Tongue (tissue), 2 donors: ENCODE results near the gene SYNGR4. TPM values are rescaled to one million over a fixed set of nuclear protein-coding genes. Genes with fewer than 3 reads are reported as not detected.
"Not testable (repeated sequence)": the region's sequence is repeated elsewhere in the genome, so short reads cannot be mapped to it uniquely, and the experiment has no call there.

Experiments
- DNase-seq: peaks from one replicate; pipeline ENCODE4 v3.0.0-alpha.2; 2015
- total RNA-seq: library from RNA; depleted of rRNA; stranded (reverse); fragments of >200 nt; gene quantifications from one replicate; pipeline ENCODE4 v1.2.3, GENCODE V29; 2014

The SYNGR4 gene, protein sequence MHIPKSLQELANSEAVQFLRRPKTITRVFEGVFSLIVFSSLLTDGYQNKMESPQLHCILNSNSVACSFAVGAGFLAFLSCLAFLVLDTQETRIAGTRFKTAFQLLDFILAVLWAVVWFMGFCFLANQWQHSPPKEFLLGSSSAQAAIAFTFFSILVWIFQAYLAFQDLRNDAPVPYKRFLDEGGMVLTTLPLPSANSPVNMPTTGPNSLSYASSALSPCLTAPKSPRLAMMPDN
- not detected for total RNA-seq

DNA sequence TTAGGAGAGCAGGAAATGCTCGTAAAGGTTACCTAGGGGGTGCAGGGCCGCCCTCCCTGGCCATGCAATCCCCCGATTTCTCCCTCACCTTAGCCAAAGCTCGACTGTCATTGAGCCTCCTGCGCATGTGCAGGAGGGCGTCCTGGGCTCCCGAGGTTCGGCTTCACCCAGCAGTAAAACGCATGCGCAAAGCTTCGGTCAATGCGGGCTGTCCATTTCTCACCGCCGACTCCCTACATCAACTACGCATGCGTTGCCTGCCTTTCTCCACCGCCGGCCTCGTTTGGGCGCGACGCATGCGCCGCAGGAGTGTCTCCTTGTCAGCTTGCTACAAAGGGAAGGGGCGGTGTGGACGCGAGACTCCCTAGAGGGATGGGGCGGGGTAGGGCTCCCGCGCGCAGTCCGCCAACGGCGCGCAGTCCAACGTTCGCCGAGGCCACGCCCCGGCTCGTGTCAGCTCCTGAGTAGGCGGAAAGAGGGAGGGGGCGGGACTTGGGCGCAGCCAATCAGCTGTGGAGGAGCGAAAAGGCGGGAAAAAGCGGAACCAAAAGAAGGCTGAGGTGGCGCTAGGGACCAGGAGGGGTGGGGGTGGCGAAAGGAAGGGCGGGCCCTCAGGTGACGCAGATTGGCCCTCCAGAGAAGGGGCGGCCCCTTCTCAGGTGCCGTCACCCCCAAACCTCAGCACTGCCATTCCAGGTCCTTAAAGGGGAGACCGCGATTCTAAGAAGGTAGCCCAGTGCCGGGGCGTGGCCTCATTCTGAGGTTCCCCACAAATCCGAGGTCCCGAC is at the start of gene SYNGR4, which contains the start of gene TMEM143:
Gene SYNGR4 (plus strand): TSS at position 558 of the 788 bp plus-strand sequence. CDS start 1,476 bp downstream, outside the sequence.
Gene TMEM143 (minus strand): TSS at position 131 of the 788 bp plus-strand sequence. CDS start 20 bp downstream, at position 111.
- peak; percentile 100 for DNase-seq

DNA sequence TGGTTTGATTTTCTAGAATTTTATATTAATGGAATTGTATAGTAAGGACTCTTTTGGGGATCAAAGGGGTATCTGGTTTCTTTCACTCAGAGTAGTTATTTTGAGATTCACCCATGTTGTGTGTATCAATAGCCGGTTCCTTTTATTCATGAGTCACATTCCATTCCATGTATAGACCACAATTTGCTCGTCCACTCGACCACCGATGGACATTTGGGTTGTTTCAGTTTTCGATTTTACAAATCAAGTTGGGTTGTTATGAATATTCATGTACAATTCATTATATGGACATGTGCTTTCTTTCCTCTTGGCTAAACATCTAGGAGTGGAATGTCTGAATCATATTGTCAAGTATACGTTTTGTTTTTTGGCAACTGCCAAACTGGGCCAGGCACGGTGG is 48.5 kb upstream of the SYNGR4 start:
- no peak for DNase-seq

DNA sequence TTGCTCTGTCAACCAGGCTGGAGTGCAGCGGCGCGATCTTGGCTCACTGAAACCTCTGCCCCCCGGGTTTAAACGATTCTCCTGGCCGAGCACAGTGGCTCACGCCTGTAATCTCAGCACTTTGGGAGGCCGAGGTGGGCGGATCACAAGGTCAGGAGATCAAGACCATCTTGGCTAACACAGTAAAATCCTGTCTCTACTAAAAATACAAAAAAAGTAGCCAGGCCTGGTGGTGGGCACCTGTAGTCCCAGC is 46.5 kb upstream of the SYNGR4 start:
- DNase-seq = not testable (repeated sequence)

DNA sequence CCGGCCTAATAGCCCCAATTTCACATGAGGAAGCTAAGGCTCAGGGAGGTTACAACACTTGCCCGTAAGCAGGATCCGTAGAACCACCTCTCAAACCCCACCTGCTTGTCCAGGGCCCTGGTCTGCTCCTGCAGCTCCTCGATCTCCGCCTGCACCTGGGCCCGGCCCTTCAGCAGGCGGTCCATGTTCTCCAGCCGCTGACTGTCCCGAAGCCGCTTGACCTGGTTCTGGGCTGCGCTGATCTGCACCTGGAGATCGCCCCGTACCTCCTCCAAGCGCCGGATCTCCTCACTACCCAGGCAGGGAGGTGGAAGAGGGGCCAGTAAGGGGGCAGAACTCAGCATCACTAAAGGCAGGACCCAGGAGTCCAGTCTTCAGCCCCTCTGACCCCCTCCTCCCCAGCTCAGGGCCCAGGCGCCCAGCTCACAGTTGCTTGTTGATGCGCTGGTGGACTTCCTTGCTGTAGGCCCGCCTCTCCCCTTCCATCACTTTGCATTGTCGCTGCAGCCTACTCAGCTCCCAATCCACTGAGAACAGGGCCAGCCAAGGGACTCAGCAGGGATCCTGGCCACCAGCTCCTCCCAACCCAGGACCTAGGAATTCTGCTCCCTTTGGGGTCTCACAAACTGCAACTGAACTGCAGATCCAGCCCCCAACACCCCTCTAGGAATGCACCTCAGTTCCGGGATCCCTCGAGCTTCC is 45.7 kb upstream of the SYNGR4 start:
- no peak for DNase-seq

DNA sequence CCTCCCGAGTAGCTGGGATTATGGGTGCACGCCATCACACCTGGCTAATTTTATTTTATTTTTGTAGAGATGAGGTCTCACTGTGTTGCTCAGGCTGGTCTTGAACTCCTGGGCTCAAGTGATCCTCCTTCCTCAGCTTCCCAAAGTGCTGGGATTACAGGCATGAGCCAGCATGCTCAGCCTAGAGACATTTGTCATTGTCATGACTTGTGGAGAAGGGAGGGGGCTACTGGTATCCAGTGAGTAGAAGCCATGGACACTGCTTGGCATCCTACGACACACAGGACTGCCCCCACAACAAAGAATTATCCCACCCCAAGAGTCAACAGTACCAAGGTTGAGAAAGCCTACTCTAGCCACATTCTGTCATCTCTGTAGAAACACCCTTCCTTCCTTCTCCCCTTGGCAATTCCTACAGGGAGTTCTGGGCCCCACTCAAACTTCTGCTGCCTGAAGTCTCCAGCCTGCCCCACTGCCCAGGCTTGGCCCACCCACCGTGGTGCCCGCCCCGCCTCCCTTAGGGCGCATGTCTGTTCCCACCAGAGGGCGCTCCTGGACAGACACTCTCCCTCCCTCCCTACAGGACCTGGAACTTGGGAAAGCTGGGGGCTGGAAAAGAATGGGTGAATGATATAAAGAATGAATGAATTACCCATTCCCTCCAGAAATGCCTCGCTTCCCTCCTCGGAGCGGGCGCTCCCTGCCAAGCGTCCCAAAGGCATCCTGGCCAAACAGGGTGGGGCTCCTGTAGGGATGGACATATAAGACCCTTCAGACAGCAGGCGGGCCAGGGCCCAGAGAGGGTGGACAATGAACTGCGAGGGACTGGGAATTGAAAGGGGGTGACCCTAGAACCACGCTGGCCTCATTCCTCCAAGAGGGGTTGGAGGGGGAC is 44.3 kb upstream of the SYNGR4 start:
- DNase-seq = peak; percentile 87

DNA sequence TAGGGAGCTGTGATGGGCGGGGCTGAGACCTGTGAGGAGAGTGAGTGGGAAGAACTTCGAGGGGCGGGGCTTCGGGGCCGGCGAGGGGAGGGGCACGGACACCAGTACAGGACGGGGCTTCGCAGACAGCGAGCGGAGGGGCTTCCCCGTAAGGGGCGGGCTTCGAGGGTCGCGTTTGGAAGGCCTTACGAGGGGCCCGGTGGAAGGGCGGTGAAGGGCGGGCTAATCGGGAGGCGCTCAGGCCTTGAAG is 42.9 kb upstream of the SYNGR4 start:
- peak; percentile 98 for DNase-seq

DNA sequence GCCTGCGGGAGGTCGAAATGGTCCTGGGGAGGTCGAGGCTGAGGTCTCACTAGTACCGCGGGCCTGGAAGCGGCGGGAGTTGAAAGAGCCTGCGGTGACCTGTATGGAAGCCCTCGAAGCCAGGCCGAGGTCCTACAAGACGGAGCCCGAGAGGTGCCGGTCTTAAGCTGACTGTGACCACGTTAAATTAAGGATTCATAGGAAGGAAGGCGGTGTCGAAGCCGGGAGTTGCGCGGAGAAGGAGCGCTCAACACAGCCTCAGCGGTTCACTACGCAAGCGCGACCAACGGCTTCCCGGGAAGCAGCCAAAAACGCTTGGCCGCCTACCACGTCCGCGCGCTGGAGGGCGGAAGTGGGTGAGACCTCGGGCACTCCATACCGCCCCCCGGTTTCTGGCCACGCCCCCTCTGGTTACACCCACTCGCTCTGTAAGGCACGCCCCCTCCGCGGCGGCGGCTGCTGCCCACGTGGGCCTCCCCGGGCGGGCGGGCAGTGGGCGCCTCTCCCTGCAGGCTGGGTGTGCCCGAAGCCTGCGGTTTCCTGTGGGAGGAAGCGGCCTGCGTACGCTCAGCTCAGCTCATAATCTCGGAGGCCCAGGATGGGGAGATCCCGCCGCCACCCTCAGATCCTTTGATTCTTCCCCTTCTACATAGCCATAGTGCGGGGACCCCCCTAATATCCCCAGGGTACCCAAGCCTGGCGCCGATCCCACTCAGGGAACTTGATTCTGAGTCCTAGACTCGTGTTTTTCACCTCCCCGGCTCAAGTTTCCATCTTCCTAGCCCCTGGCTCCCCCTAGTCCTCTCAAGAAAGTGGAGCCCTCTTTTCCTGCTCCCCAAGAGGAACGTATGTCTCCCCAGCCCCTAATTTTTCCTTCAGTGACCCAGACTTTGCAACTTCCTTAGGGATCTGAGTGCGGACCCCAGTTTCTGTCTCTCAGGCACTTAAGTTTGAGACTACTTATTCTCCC is 42.3 kb upstream of the SYNGR4 start:
- peak; percentile 99 for DNase-seq

DNA sequence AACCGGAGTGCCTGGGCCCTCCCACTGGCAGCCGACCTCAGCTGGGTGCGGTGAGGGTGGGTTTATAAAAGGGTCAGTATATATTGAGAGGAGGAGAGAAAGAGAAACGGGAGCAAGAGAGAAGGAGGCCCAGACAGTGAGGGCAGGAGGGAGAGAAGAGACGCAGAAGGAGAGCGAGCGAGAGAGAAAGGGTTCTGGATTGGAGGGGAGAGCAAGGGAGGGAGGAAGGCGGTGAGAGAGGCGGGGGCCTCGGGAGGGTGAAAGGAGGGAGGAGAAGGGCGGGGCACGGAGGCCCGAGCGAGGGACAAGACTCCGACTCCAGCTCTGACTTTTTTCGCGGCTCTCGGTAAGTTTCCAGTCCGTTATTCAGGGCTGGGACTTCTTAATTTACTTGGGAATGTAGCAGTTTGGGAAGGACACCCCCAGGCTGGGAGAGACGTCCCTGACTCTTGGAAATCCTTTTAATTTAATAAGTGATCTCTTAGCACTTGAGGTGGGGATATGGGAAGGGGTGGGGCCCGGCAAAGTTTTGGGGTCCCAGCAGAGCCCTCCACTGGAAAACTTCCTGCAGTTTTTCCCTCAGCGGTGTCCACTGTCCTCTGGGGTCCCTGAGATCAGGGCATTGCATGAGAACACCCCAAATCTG is 38.8 kb upstream of the SYNGR4 start, which contains the start of gene EMP3:
Gene EMP3 (plus strand): TSS at position 288 of the 646 bp plus-strand sequence. CDS start 1,293 bp downstream, outside the sequence.
- peak; percentile 96 for DNase-seq

DNA sequence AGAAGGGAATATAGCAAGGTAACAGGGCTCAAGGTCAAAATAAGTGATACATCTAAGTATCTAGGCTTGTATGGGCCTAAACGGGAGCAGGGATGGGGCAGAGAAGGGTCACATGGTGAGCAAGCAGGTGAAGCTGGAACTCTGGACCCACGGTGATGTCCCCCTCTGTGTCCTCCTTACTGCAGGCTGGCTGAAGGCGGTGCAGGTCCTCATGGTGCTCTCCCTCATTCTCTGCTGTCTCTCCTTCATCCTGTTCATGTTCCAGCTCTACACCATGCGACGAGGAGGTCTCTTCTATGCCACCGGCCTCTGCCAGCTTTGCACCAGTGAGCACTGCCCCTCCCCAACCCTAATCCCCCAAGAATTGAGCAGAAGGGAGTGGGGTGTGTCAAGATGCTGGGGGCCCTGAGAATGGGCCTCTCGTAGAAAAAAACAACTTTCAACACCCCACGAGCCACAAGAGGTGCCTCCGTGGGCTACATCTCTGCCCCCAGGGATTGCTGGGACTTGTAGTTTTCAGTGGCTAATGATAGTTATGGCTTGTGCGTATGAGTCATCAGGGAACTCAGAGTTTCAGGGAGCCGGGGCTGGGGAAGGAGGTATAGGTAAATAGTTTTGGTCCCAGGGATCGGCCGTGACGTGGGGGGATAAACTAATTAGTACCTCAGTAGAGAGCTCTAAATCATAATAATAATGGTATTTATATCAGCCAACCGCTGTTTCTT is 34.8 kb upstream of the SYNGR4 start:
- no peak for DNase-seq

DNA sequence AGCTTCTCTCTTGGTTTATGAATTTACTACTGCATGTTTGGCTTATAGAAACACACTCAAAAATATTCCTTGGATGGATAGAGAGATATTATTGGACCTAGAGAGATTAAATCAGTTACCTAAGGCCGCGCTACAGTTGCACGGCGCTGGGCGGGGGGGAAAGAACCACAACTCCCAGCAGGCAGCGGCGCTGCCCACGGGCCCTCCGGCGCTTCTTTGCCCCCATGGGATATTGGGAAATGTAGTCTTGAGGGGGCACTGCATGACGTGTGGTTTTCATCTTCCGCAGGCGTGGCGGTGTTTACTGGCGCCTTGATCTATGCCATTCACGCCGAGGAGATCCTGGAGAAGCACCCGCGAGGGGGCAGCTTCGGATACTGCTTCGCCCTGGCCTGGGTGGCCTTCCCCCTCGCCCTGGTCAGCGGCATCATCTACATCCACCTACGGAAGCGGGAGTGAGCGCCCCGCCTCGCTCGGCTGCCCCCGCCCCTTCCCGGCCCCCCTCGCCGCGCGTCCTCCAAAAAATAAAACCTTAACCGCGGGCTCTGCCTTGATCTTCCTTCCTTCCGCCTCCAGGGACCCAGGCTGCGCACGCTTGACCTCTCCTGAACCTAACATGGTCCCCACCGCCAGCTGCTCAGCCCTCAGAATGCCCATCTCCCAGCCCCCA is 34.0 kb upstream of the SYNGR4 start:
- DNase-seq = peak; percentile 90

DNA sequence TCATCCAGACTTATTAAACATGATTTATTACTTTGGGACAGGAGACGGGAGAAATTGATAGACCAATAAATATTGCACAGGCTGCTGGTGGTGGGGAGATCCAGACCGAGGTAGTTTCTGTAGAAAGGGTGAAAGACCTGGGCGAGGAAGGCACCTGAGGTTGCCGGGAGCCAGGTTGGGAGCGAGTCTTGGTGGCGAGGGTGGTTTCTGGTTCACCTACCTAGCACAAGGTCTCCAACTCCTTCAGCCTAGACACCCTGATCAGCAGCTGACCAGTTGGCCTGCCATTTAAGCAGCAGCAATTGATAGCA is 31.9 kb upstream of the SYNGR4 start:
- no peak for DNase-seq

DNA sequence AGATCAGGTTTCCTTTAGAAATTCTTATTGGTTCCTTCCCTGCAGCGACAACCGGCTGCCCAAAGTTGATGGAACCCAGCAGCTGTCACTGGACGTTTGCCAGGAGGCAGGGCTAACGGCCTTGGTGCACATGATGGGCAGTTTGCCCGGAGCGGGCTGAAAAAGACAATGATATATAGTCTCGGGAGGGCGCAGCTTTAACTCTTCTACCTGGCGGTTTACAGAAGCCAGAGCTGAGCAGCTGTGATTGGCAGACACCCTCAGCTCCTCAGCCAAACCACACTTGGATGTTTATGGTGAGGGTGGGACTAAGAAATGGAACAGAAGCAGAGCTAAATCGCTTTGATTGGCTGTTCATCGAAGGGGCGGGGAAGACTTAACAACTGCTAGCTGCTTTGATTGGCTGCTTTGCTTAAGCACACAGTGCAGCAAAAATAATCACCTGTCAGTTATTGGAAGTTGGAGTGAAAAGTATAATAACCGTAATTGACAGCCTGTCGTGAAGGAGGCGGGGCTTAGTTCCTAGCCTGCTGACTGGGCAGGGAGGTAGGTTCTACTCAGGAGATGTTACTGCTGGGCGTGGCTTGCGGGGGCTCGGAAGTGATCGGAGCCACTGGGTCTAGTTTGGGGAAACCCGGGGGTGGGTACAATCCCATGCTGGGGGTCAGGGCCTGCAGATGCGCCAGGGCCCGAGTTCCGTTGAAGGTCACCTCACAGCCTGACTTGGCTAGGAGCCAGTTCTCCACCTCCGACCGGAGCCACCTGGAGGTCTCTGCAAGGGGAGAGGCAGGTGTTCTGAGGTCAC is 31.3 kb upstream of the SYNGR4 start:
- peak; percentile 99 for DNase-seq

DNA sequence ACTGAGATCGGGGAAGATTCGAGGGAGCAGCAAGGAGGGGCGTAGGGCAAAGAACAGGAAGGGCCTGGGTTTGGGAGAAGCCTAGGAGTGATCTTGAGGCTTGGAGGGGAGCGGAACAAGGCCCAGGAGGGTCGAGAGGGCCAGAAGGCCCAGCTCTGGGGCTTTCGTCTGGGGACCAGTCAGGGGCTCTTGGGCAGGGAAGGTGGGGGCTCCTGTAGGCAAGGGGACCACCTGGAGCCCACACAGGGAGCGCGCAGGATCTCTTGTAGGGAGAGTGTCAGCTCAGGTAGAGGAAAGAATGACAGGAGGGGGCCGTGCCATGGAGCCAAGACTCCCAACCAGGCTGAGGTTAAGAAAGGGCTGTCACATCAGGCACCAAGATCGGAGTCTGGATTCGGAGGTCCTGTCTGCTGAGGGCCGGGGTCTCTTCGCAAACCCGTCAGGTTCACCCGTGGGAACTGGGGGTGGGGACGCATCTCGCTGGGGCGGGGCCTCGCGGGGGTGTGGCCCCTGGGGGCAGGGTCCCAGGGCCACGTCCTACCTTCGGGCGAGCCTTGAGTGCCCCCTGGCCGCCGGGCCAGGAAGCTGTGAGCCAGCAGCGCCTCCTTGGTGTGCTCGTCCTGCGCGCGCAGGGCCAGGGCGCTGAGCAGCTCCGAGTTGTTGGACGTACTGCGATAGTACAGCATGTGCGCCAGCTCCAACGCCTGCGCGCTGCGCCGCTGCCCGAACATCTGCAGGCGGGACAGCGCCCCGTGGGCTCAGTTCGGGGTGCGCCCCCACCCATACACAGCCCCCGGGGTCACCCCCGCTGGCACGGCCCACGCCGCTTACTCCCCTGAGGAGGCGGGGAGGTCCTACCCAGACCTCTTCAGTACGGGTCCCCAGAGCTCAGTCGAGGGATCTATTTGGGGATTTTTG is 30.4 kb upstream of the SYNGR4 start:
- DNase-seq = peak; percentile 96

DNA sequence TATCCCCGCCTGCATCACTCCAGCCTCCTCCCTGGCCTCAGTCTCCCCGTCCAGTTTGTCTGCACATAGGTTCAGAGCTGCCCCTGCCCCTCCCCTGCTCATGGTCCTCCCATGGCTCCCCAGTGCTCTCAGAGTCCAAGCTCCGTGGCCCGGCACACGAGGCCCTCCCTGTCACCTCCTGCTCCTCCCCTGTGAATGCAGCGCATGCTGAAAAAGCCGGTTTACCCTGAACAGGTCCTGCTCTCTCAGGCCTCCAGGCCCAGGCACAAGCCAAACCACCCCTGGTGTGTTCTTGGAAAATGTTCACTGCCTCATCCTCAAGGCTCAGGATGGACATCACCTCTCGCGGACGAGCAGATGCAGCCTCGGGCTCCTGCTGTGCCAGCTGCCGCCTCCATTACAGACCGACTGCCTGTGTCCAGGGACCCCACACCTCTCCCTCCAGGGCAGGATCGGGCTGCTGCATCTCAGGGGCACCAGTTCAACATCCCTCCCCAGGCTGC is 25.9 kb upstream of the SYNGR4 start:
- no peak for DNase-seq

DNA sequence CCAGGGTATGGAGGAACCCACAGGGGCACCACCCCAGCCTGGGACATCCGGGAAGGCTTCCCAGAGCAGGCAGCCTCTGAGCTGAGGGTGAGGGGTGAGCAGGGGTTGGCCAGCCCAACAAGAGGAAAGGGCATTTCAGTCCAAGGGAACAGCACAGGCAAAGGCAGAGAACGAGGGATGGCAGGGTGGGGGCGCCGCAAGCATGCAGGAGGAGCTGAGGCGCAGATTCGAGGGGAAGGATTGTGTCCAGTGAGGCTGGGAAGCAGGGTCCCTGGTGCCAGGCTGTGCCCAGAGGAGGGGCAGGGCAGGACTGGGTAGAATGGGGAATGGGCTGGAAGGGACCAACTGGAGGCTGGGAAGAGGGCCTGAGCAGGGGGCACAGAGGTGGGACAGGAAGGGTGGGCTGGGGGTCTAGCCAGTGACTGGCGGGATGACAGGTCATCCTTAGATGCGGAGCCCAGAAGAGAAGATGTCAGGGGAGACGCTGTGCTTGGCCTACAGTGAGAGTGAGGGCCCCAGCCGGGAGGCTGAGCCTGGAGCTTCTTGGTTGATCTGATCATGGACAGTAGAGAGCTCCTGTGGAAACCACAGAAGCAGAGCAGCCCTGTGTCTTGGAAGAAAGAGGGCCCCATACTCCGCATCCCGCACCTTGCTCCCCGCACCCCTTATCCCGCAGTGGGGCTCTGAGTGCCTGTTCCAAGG is 25.2 kb upstream of the SYNGR4 start:
- no peak for DNase-seq

DNA sequence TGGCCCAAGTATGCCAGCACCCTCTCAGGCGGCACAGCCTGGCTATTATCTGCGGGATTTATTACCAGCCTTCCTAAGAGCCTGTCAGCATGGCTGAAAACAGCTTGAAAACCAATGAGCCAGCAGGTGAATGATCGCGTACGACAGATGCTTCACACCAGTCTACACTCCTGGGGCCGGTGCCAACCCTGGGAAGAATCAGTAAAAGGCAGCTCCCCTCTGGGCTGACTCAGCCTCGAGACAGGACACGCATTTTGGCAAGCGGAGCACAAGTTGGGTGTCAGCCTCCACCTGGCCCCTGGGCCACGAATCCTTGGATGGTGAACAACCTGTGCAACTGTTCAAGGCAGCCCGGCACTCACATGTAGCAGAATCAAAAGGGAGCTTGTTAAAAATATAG is 23.2 kb upstream of the SYNGR4 start:
- DNase-seq = peak; percentile 50
